Ovary (tissue), 3 donors: Measurements from ENCODE around the gene SH3BGRL2.

ENCODE experiments used
- POLR2A ChIP-seq: fragments of 450-650 bp; IDR thresholded peaks from one replicate; pipeline ENCODE4 v1.6.1; 2017; ENCODE audit warnings: antibody characterized with exemption, mild to moderate bottlenecking, moderate library complexity
- TF ChIP-seq, protein P1 (sequence below), 3 donors: fragments of 450-650 bp in 2 of 3; fragments of 200-600 bp in 1 of 3; IDR thresholded peaks; one replicate each; pipeline versions ENCODE4 v1.5.1 to v1.8.0; 2016 to 2022; ENCODE audit warnings: antibody characterized with exemption in 3 of 3, mild to moderate bottlenecking in 1 of 3
- donor health status: DM: no; HTN: no; CAD: no.

GRCh38 chr6:79750806-79751205, 119.7 kb downstream of the SH3BGRL2 start:
- TF ChIP-seq POLR2A = no peak
- TF ChIP-seq, protein P1, sequence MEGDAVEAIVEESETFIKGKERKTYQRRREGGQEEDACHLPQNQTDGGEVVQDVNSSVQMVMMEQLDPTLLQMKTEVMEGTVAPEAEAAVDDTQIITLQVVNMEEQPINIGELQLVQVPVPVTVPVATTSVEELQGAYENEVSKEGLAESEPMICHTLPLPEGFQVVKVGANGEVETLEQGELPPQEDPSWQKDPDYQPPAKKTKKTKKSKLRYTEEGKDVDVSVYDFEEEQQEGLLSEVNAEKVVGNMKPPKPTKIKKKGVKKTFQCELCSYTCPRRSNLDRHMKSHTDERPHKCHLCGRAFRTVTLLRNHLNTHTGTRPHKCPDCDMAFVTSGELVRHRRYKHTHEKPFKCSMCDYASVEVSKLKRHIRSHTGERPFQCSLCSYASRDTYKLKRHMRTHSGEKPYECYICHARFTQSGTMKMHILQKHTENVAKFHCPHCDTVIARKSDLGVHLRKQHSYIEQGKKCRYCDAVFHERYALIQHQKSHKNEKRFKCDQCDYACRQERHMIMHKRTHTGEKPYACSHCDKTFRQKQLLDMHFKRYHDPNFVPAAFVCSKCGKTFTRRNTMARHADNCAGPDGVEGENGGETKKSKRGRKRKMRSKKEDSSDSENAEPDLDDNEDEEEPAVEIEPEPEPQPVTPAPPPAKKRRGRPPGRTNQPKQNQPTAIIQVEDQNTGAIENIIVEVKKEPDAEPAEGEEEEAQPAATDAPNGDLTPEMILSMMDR (IDR thresholded peaks at IDR 0.05) = no peak
